Esophagus squamous epithelium (tissue), 5 donors: ENCODE measurements around the gene LMO1. TPM values are rescaled to one million over a fixed set of nuclear protein-coding genes. Genes with fewer than 3 reads are reported as not detected.

Experiments used
- DNase-seq: peaks from one replicate; lab custom pipeline; 2025; lab: John Stamatoyannopoulos, UW
- H3K27ac ChIP-seq, 4 donors: fragments of 200-600 bp; sonication (generic); one replicate each; pipeline ENCODE4 v1.5.1; 2016 to 2019; ENCODE audit warnings: mild to moderate bottlenecking in 1 of 4
- H3K27me3 ChIP-seq, 4 donors: fragments of 200-600 bp; sonication (generic); 1 replicate in 3 of 4; 2 replicates in 1 of 4; pipeline versions ENCODE4 v1.5.1 to v1.6.0; 2017 to 2021; ENCODE audit warnings: antibody characterized with exemption in 1 of 4
- H3K36me3 ChIP-seq, 3 donors: fragments of 200-600 bp; sonication (generic); one replicate each; pipeline ENCODE4 v1.5.1; 2016 to 2019
- H3K4me1 ChIP-seq, 3 donors: fragments of 200-600 bp; sonication (generic); one replicate each; pipeline ENCODE4 v1.5.1; 2017 to 2019
- H3K4me3 ChIP-seq, 4 donors: fragments of 200-600 bp; sonication (generic); 1 replicate in 3 of 4; 2 replicates in 1 of 4; pipeline ENCODE4 v1.5.1; 2016 to 2019; ENCODE audit warnings: mild to moderate bottlenecking in 2 of 4, moderate library complexity in 1 of 4
- H3K9me3 ChIP-seq, 3 donors: fragments of 200-600 bp; sonication (generic); one replicate each; pipeline ENCODE4 v1.5.1; 2016 to 2019
- CTCF ChIP-seq, 6 experiments: fragments of 450-650 bp in 4 of 6; fragments of 200-600 bp in 2 of 6; sonication (generic) in 2 of 6; IDR thresholded peaks; one replicate each; pipeline ENCODE4 v1.5.1; 2016 to 2019; ENCODE audit warnings: antibody characterized with exemption in 6 of 6, mild to moderate bottlenecking in 4 of 6, moderate library complexity in 4 of 6
- POLR2A ChIP-seq, 4 donors: fragments of 450-650 bp; IDR thresholded peaks; one replicate each; pipeline ENCODE4 v1.6.1; 2017; ENCODE audit warnings: antibody characterized with exemption in 4 of 4, mild to moderate bottlenecking in 4 of 4, moderate library complexity in 3 of 4
- WGBS, 2 donors: methylation state at CpG; one replicate each; pipeline ENCODE4 v1.1.5; 2018; 5-methylcytosine and 5-hydroxymethylcytosine counted together
- intact Hi-C: fragments of 100-400 bp; cut with DNase I; formaldehyde crosslinking; loops from one replicate; pipeline ENCODE4 v1.15.0; 2022
- total RNA-seq, 4 donors: library from RNA; depleted of rRNA; stranded (reverse); fragments of >200 nt; gene quantifications; one replicate each; pipeline ENCODE4 v1.1.0, GENCODE V29; 2016
- donor health status: DM: yes; HTN: yes; CAD: no.

LMO1 gene
- total RNA-seq, 4 donors from 2014 or later: not detected

- Histone ChIP-seq H3K4me3 (no peak overlapping the region), H3K9me3 (no peaks in the 10 kb centered on the region), H3K27me3 (peaks cover 0 to 51% (median 0%) of the 10 kb centered on the region in 4 donors), H3K27ac (no peak overlapping the region), H3K4me1 (peaks cover 0 to 15% (median 0%) of the 10 kb centered on the region in 3 donors), H3K36me3 (no peaks in the 10 kb centered on the region)
- TF ChIP-seq POLR2A (IDR thresholded peaks at IDR 0.05) (no peak), CTCF (IDR thresholded peaks at IDR 0.05) (no peak)
- DNase-seq: no peak
- 66 to 77% methylated on average over 5 to 6 of the region's 6 CpGs for WGBS, 2 donors
- intact Hi-C loops: no loop called here
Observed at GRCh38 chr11:8249482-8249881, 14.2 kb downstream of the LMO1 start.

- TF ChIP-seq CTCF (IDR thresholded peaks at IDR 0.05): no peak
- TF ChIP-seq POLR2A (IDR thresholded peaks at IDR 0.05): no peak
- Histone ChIP-seq H3K27ac (no peak overlapping the region), H3K9me3 (no peaks in the 10 kb centered on the region), H3K36me3 (no peaks in the 10 kb centered on the region), H3K4me3 (no peak overlapping the region), H3K27me3 (peaks cover 0 to 58% (median 0%) of the 10 kb centered on the region in 4 donors), H3K4me1 (peaks cover 0 to 15% (median 0%) of the 10 kb centered on the region in 3 donors)
- intact Hi-C loops: no loop called here
- DNase-seq: no peak
- 100% methylated on average over 1 of the region's 1 CpG; no CpG with 5 or more reads in 1 of the 2 donors for WGBS, 2 donors
Observed at GRCh38 chr11:8248786-8249185, 14.9 kb downstream of the LMO1 start.

GRCh38 chr11:8247312-8247711, 16.4 kb downstream of the LMO1 start:
- peaks cover 0 to 15% (median 0%) of the 10 kb centered on the region in 3 donors for H3K4me1 ChIP-seq
- H3K27ac ChIP-seq: no peak overlapping the region
- DNase-seq: no peak
- WGBS, 2 donors: 68 to 79% methylated on average over 4 of the region's 6 CpGs
- peaks cover 0 to 72% (median 0%) of the 10 kb centered on the region in 4 donors for H3K27me3 ChIP-seq
- no peaks in the 10 kb centered on the region for H3K36me3 ChIP-seq
- intact Hi-C loops: no loop called here
- no peak overlapping the region for H3K4me3 ChIP-seq
- H3K9me3 ChIP-seq: no peaks in the 10 kb centered on the region
- peak in 5 of 6 experiments; percentile 36 to 68 (median 50) for TF ChIP-seq CTCF (IDR thresholded peaks at IDR 0.05)
- TF ChIP-seq POLR2A (IDR thresholded peaks at IDR 0.05): no peak

- Histone ChIP-seq H3K36me3 (no peaks in the 10 kb centered on the region), H3K9me3 (no peaks in the 10 kb centered on the region), H3K4me1 (no peaks in the 10 kb centered on the region), H3K4me3 (no peak overlapping the region), H3K27ac (no peak overlapping the region), H3K27me3 (peaks cover 0 to 93% (median 0%) of the 10 kb centered on the region in 4 donors)
- WGBS, 2 donors: 70 to 96% methylated on average over 2 to 3 of the region's 5 CpGs
- no peak for TF ChIP-seq CTCF (IDR thresholded peaks at IDR 0.05)
- TF ChIP-seq POLR2A (IDR thresholded peaks at IDR 0.05): no peak
- no peak for DNase-seq
- intact Hi-C loops: no loop called here
Observed at GRCh38 chr11:8243458-8243857, 20.2 kb downstream of the LMO1 start.

- DNase-seq: no peak
- Histone ChIP-seq H3K27me3 (peaks cover 0 to 86% (median 0%) of the 10 kb centered on the region in 4 donors), H3K27ac (no peak overlapping the region), H3K4me3 (no peak overlapping the region), H3K9me3 (no peaks in the 10 kb centered on the region), H3K4me1 (no peaks in the 10 kb centered on the region), H3K36me3 (no peaks in the 10 kb centered on the region)
- WGBS, 2 donors: 53 to 76% methylated on average over 3 to 9 of the region's 19 CpGs
- TF ChIP-seq CTCF (IDR thresholded peaks at IDR 0.05) (no peak), POLR2A (IDR thresholded peaks at IDR 0.05) (no peak)
- intact Hi-C loops: no loop called here
Observed at GRCh38 chr11:8242499-8243280, 21.0 kb downstream of the LMO1 start.
